ENCODE measurements around the gene KRTAP5-3. TPM values are rescaled to one million over a fixed set of nuclear protein-coding genes. Genes with fewer than 3 reads are reported as not detected.

The KRTAP5-3 gene
- total and polyA plus RNA-seq, 2 of the 13 experiments (the other 11 are each of a cell fraction or from before 2014, with no cell fraction given), result not detected

DNA sequence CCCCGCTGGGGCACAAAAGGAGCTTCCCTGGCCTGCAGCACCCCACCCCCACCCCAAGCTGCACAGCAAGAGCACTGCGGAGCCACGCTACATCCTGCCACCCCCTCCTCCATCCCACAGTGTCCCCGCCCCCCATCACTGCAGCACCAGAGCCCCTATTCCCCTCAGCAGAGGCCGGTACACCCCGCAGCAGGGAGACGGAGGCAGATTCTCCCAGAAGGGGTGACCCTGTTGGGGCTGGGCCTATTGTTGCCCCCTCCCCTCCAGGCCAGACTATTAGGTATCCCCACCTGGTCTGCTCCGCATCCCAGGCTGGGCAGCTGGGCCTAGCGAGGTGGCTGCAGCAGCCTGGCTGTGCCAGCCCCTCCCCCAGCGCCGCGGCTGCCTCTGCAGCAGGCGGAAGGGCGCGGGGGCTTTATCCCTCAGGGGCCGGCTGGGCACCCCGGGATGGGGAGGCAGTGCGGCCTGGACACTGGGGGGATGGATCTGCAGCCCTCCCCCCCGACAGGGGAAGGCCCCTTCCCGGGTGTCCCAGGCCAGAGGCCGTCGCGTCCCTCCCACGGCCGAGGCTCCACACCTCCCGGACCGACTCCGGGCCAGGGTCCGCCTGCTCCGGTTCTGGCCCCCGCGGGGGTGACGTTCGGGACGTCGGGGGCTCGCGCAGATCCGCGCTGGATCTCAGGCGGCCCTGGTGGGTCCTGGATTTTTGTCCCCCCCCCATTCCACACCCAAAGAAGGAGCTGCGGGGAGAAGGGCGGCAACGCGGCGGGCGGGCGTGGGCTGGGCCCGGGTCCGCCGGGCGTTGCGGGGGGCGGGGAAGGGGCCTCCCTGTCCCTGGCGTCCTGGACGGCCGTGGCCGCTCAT lies 37.1 kb downstream of the KRTAP5-3 start (continued):
- TF ChIP-seq POGZ (CRISPR knock-in tag; IDR thresholded peaks at IDR 0.05) (no peak), TFDP2 (CRISPR knock-in tag; IDR thresholded peaks at IDR 0.05) (no peak), HNRNPLL (IDR thresholded peaks at IDR 0.05; ENCODE audit: low read depth, low read length, poor library complexity, severe bottlenecking) (peak; percentile 37), ZNF326 (CRISPR knock-in tag; IDR thresholded peaks at IDR 0.05; ENCODE audit: borderline replicate concordance) (no peak), ZBTB14 (CRISPR knock-in tag; IDR thresholded peaks at IDR 0.05) (no peak; the same call in 1 of the 2 replicates), FOXO1 (CRISPR knock-in tag; IDR thresholded peaks at IDR 0.05) (no peak), ZNF3 (CRISPR knock-in tag; IDR thresholded peaks at IDR 0.05) (no peak), SKI (IDR thresholded peaks at IDR 0.05; ENCODE audit: partially characterized antibody) (no peak), MYC (CRISPR knock-in tag; IDR thresholded peaks at IDR 0.05; ENCODE audit: borderline replicate concordance) (0 out of 2 replicates have a peak, but pooled peaks have one; percentile 14), MAFK (conservative IDR thresholded peaks at IDR 0.05 in 1 of 2, IDR thresholded peaks at IDR 0.05 in 1 of 2; ENCODE audit: low read length in 2 of 2) (no peak), HNF1B (CRISPR knock-in tag; IDR thresholded peaks at IDR 0.05) (no peak), ZNF777 (CRISPR knock-in tag; IDR thresholded peaks at IDR 0.05) (peak; percentile 79; the same call in 1 of the 2 replicates), ZKSCAN1 (IDR thresholded peaks at IDR 0.05; ENCODE audit: low read length) (no peak)
- TF ChIP-seq, protein P1, sequence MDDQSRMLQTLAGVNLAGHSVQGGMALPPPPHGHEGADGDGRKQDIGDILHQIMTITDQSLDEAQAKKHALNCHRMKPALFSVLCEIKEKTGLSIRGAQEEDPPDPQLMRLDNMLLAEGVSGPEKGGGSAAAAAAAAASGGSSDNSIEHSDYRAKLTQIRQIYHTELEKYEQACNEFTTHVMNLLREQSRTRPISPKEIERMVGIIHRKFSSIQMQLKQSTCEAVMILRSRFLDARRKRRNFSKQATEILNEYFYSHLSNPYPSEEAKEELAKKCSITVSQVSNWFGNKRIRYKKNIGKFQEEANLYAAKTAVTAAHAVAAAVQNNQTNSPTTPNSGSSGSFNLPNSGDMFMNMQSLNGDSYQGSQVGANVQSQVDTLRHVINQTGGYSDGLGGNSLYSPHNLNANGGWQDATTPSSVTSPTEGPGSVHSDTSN (CRISPR knock-in tag; IDR thresholded peaks at IDR 0.05; ENCODE audit: borderline replicate concordance), result no peak
